Activated T-cell treated with anti-CD3 and anti-CD28 coated beads for 4 hours (primary cell): ENCODE results near the gene C2orf72.
"Not testable (repeated sequence)": the region's sequence is repeated elsewhere in the genome, so short reads cannot be mapped to it uniquely, and the experiment has no call there.

Experiments
- DNase-seq: peaks from one replicate; pipeline ENCODE4 v3.0.0-alpha.2; 2020

The C2orf72 gene

GRCh38 chr2:231037202-231037730 lies at the start of gene C2orf72:
TSS of gene C2orf72 (plus strand) at chr2:231037523. CDS start at chr2:231037566, 43 bp downstream.
- no peak for DNase-seq

DNA sequence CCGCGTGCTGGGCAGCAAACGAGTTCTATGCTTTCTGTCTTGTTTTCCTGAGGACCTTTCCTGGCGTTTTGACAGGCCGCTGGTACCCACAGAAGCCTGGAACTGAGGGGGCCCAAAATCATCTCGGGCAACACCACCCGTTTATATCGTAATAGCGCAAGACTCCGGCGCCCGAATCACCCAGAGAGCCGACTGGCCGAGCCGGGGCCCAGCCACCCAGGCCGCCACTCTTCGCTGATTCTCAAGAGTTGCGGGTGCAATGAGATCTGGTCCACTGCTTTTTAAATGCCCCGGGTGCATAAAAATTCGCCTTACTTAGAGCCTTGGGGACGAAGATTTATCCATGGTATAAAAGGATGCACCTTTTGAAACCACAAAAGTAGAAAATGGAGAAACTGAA lies 47.6 kb upstream of the C2orf72 start:
- no peak for DNase-seq

DNA sequence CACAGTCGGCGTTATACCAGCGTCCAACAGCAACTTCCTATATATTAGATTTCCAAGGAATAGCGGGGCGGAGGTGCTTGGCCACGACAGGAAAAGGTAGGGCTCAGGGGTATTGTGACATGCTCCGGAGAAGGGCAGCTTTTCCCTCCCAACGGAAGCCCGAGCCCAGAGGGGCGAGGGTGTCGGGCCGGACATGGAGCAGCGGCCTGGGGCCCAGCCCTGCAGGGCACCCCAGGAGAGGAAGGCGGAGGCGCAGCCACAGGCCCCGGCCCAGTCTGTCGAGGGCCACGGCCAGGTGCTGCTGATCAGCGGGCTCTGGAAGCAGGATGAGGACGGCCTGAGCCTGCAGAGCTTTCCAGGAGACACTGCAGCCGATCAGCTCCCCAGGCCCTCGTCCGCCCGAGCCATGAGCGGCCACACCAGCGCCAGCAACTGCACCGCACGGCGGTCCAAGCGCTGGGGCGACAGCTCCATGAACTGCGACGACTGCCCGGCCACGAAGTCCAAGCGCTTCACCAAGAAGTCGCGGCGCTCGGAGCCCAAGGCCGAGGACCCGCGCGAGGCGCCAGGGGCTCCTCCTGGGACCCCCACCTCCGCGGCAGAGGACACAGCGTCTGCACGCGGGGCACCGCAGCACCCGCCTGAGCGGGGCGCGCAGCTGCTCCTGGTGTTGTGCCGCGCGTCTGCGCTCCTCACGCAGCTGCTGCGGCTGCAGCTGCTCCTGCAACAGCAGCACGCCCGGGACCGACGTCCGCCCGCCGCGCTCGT lies 47.0 kb upstream of the C2orf72 start:
- no peak for DNase-seq

GRCh38 chr2:230990899-230991150 lies 46.5 kb upstream of the C2orf72 start:
- no peak for DNase-seq

DNA sequence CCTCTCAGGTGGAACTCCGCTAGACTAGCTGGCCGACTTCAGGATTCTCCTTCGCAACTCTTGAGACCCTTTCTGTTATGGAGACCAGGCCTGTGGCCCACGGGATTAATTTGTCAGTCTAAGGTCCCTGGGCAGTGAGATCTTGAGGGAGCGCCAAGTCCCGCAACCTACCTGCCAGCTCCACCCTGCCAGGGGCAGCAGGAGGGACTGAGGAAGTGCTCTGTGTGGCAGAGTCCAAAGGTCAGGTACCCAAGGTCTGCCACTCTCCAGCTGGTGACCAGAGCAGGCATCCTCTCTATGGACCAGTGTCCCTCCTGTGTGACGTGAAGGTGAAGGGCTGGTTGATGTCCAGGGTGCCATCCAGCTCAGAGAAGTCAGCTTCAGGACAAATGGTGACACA lies 45.7 kb upstream of the C2orf72 start:
- no peak for DNase-seq

GRCh38 chr2:230995821-230996220 lies 41.5 kb upstream of the C2orf72 start, which contains the start of gene SPATA3:
TSS of gene SPATA3 (plus strand) at chr2:230996121. CDS start at chr2:230996234, 113 bp downstream.
- DNase-seq, result no peak

GRCh38 chr2:230996661-230997060 lies 40.7 kb upstream of the C2orf72 start:
- DNase-seq, result no peak

DNA sequence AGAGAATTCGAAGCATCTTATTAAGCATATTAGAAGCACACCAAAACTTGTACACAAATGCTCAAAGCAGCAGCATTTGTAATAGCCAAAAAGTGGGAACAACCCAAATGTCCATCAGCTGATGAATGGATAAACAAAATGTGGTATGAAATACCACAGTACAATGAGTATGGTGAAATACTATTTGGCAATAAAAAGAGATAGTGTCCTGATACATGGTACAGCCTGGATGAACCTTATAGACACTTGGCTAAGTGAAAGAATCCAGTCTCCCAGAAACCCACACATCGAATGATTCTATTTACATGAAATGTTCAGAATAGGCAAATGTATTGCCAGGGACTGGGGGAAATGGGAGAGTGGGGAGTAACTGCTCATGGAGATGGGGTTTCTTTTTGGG lies 38.4 kb upstream of the C2orf72 start:
- no peak for DNase-seq

- DNase-seq, result no peak
Observed at GRCh38 chr2:230999477-230999876, 37.8 kb upstream of the C2orf72 start.

GRCh38 chr2:231000211-231000904 lies 37.0 kb upstream of the C2orf72 start:
- DNase-seq, result no peak

GRCh38 chr2:231001036-231001435 lies 36.3 kb upstream of the C2orf72 start:
- no peak for DNase-seq

DNA sequence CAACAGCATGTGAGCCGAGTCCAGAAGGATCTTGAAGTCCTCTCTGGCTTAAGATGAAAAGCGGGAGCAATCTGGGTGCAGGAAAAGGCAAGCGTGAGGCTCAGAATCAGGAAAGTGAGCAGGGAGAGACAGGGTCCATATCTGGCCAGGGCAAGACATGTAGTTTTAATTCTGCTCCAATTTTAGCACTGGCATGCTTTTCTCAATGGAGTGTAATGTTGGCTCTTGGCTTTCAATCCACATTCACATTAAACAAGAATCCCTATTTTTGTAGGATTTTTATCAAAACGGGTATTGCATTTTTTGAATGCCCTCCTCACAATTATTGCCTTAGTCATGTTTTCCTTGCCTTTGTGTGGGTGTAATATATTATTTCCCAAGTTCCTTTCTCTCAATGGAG lies 35.4 kb upstream of the C2orf72 start:
- no peak for DNase-seq

DNA sequence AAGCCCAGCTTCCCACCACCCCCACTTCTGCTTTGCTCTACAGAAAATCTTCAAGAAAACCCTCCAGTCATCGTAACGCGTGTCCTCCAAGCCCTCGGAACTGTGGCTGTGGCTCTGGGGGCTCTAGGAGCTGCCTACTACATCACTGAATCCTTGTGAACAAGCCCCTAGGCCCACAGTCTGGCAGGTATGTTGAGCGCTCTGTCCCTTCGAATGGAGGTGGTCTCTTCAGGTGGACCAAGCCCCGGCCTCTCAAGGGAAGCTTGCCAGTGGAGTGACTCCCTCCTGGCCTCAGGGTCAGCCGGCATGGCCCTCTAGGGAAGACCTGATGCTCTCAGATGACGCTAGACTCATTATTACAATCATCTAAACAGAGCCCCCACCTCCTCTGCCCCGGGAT lies 34.7 kb upstream of the C2orf72 start:
- no peak for DNase-seq

DNA sequence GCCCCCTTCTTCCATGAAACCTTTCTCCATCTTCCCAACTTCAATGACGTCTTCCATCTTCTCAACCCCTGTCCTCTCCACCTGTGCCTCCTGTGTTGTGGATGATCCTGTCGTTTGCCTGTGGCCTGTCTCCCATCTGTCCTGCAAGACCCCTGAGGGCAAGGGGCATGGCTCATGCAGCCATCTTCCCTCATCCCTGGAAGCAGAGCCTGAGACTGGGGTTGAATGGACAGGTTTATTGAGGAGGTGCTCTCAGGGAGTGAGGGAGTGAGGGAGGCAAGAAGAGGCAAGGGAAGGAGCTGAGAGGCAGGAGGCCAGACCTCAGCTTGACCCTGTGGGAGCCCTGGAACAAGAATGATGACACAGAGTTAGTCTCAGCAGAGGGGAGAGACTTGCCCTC lies 34.1 kb upstream of the C2orf72 start:
- no peak for DNase-seq

GRCh38 chr2:231004930-231005329 lies 32.4 kb upstream of the C2orf72 start:
- not testable (repeated sequence) for DNase-seq

DNA sequence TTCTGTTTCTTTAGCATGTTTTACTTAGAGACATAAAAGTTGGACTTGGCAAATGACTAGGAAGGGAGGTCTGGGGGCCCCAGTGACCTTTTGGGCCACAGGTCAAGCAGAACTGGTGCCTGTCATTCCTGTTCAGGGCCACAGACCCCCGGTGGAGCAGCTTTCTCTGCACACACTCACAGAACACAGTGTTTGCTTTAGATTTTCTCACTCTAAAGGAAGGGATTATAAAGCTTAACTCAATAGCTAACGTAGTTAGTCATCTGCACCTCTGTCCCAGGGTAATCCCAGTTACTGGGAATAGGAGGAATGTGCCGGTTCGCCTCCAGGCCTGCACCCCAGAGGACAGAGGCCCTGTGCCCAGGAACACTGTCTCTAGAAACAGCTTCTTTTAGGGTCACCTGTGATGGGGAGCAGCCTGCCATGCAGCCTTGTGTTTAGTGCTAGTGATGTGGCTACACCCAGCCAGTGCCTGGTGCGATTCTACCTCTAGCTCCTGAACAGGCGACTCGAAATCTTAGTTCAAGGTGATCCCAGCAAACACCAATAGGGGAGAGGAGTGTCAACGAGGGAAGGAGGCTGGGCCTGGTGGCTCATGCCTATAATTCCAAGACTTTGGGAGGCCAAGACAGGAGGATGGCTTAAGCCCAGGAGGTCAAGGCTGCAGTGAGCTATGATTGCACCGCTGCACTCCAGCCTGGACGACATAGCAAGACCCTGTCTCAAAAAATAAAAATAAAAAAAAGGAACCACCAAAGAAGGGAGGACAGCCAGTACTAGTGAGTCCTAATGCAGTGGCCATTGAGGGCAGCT lies 29.8 kb upstream of the C2orf72 start:
- no peak for DNase-seq

- no peak for DNase-seq
Observed at GRCh38 chr2:231008131-231008530, 29.2 kb upstream of the C2orf72 start.

GRCh38 chr2:231009236-231009919 lies 27.9 kb upstream of the C2orf72 start:
- DNase-seq, result no peak

DNA sequence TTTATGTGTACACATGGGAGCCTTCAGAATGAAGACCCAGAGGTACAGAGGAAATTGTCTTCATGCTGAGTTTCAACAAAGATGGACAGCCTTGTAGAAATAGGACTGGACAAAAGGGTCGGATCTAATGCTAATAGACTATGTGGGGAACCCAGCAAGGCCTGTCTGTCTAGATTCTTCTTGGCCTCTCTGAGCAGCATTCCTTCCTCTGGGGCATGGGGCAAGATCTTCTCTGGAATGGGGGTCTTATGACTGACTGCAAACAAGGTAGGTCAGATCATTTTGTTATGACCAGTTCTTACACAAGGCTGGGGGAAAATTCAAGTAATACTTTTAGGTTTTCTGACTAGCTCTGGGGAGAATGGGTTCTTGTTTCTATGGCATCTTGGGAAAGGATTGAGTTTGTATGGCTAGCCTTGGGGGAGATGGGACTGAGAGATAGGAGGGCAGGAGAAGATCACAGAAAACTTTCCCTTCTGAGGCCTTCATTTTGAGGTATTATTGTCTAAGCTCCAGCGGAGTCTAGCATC lies 27.1 kb upstream of the C2orf72 start:
- no peak for DNase-seq

GRCh38 chr2:231011526-231011925 lies 25.8 kb upstream of the C2orf72 start:
- DNase-seq, result no peak

DNA sequence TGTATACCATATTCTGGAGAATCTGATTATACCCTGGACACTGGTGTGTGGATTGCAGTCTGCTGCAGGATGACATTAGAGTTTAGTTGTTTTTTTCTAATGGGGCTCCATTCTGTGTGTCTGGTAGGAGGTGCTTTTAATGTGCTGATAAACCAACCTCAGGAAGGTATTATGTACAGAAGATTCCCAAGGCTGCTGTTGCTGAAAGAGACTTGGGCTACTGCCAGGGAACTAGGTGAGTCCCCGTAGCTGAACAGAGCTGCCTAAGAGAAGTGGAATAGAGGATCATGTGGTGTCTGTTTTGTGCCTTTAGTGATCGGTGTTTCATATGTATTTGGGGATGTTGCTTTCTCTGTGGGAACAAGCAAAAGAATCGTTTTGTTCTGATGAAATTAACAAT lies 24.9 kb upstream of the C2orf72 start:
- DNase-seq, result no peak

GRCh38 chr2:231013820-231014219 lies 23.5 kb upstream of the C2orf72 start:
- no peak for DNase-seq

DNA sequence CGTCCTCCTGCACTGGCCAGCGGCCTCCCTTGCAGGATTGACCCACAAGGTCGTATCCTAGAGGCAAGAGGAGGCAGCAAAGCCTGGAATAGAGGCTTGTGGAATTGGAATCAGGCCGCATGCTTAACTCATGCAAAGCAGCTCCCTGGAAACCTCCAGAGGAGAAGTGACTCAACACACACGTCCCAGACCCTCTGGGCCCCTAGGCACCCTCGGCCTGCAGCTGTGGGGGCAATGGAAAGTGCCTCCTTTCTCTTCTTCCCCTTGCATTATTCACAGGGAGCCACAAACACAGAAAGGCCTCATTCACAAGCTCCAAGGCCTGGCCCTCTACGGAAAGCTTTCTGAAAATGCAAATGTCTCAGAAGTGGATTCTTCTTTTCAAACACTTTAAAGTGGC lies 21.8 kb upstream of the C2orf72 start:
- DNase-seq, result no peak
